HFFc6 (cell line): ENCODE results near the gene CALML3. TPM values are rescaled to one million over a fixed set of nuclear protein-coding genes. Genes with fewer than 3 reads are reported as not detected.

ENCODE experiments used
- DNase-seq: peaks from one replicate; pipeline ENCODE4 v3.0.0-alpha.2; 2018
- H3K27ac Mint-ChIP-seq: 2 replicates; pipeline ENCODE4 v1.8.0; 2020; ENCODE audit warnings: mild to moderate bottlenecking, mixed read lengths
- H3K27me3 Mint-ChIP-seq: 2 replicates; pipeline ENCODE4 v1.8.0; 2021; ENCODE audit warnings: mild to moderate bottlenecking, moderate library complexity, mixed read lengths; ENCODE audit not compliant: insufficient read depth
- H3K36me3 Mint-ChIP-seq: 2 replicates; pipeline ENCODE4 v1.8.0; 2021; ENCODE audit warnings: low read depth, mixed read lengths
- H3K4me1 Mint-ChIP-seq: 2 replicates; pipeline ENCODE4 v1.8.0; 2020; ENCODE audit warnings: low read depth, mixed read lengths
- H3K4me3 Mint-ChIP-seq: 2 replicates; pipeline ENCODE4 v1.8.0; 2020; ENCODE audit warnings: mild to moderate bottlenecking, moderate library complexity, mixed read lengths
- H3K9me3 Mint-ChIP-seq: 2 replicates; pipeline ENCODE4 v1.8.0; 2020; ENCODE audit warnings: mild to moderate bottlenecking, mixed read lengths
- CTCF ChIP-seq: fragments of 200-600 bp; sonication (generic); IDR thresholded peaks from 2 replicates; pipeline ENCODE4 v1.5.0; 2021; ENCODE audit warnings: antibody characterized with exemption, mild to moderate bottlenecking
- total RNA-seq, 6 experiments: library from RNA; stranded (reverse); fragmentation: NEBNext Ultra II Directional; extraction: Animal tissue kit (Norgen Biotek cat#: 25700); gene quantifications; 2 replicates in 1 of 6; 3 replicates in 5 of 6; pipeline ENCODE4 v1.2.3, GENCODE V29; 2021

CALML3 gene
- total RNA-seq, 6 experiments from 2014 or later = not detected

GRCh38 chr10:5534880-5535856 is 10.4 kb downstream of the CALML3 start:
- no peak for TF ChIP-seq CTCF
- Mint-ChIP-seq H3K27ac (no peak overlapping the region), H3K4me1 (peaks cover 20% of the 10 kb centered on the region), H3K4me3 (no peak overlapping the region), H3K27me3 (peaks cover 10% of the 10 kb centered on the region), H3K36me3 (no peaks in the 10 kb centered on the region), H3K9me3 (no peaks in the 10 kb centered on the region)
- DNase-seq = no peak

GRCh38 chr10:5536486-5537081 is 11.8 kb downstream of the CALML3 start:
- no peak for DNase-seq
- Mint-ChIP-seq H3K4me1 (peaks cover 20% of the 10 kb centered on the region), H3K27me3 (peaks cover 10% of the 10 kb centered on the region), H3K9me3 (peaks cover 4% of the 10 kb centered on the region; the same call in 1 of the 2 replicates), H3K4me3 (no peak overlapping the region), H3K27ac (no peak overlapping the region), H3K36me3 (peaks cover 4% of the 10 kb centered on the region; the same call in 1 of the 2 replicates)
- no peak for TF ChIP-seq CTCF

- Mint-ChIP-seq H3K9me3 (peaks cover 13% of the 10 kb centered on the region), H3K4me1 (peaks cover 20% of the 10 kb centered on the region), H3K27ac (no peak overlapping the region), H3K27me3 (peaks cover 4% of the 10 kb centered on the region), H3K36me3 (peaks cover 13% of the 10 kb centered on the region), H3K4me3 (no peak overlapping the region)
- no peak for DNase-seq
- TF ChIP-seq CTCF = no peak
Measured at GRCh38 chr10:5537684-5538083, 12.9 kb downstream of the CALML3 start.

- Mint-ChIP-seq H3K27me3 (peaks cover 3% of the 10 kb centered on the region), H3K27ac (peak overlapping the region; percentile 27), H3K36me3 (peaks cover 13% of the 10 kb centered on the region), H3K4me1 (peaks cover 21% of the 10 kb centered on the region), H3K9me3 (peaks cover 17% of the 10 kb centered on the region), H3K4me3 (peak overlapping the region; percentile 2; the same call in 1 of the 2 replicates)
- no peak for TF ChIP-seq CTCF
- peak; percentile 60 for DNase-seq
Measured at GRCh38 chr10:5538446-5538845, 13.7 kb downstream of the CALML3 start.

GRCh38 chr10:5538892-5539651 is 14.3 kb downstream of the CALML3 start:
- peaks cover 13% of the 10 kb centered on the region for H3K36me3 Mint-ChIP-seq
- H3K27me3 Mint-ChIP-seq = peaks cover 2% of the 10 kb centered on the region; the same call in 1 of the 2 replicates
- no peak for TF ChIP-seq CTCF
- no peak for DNase-seq
- H3K4me1 Mint-ChIP-seq = peaks cover 26% of the 10 kb centered on the region
- peaks cover 22% of the 10 kb centered on the region for H3K9me3 Mint-ChIP-seq
- no peak overlapping the region for H3K4me3 Mint-ChIP-seq
- no peak overlapping the region for H3K27ac Mint-ChIP-seq
